ENCODE results near the gene UNK.

Gene UNK

GRCh38 chr17:75784473-75785015 lies at the start of gene UNK:
Gene UNK, plus strand, starts transcription at chr17:75784806. Its CDS starts 75 bp downstream, at chr17:75784881.
- no peaks in the 10 kb centered on the region for H3K27me3 ChIP-seq (ENCODE audit: control insufficient read depth, low read length)
- peaks cover 62% of the 10 kb centered on the region for H3K4me1 ChIP-seq (ENCODE audit: control insufficient read depth, low read length)
- peak within 1 kb of the TSS; percentile 95 for H3K4me2 ChIP-seq (ENCODE audit: low read length)

GRCh38 chr17:75736173-75736835 lies 48.3 kb upstream of the UNK start:
- H3K4me1 ChIP-seq (ENCODE audit: control insufficient read depth, low read length), result peaks cover 17% of the 10 kb centered on the region
- no peaks in the 10 kb centered on the region for H3K27me3 ChIP-seq (ENCODE audit: control insufficient read depth, low read length)
- no peak overlapping the region for H3K4me3 ChIP-seq (ENCODE audit: low read length)
- H3F3A ChIP-seq (ENCODE audit: control insufficient read depth, insufficient read depth), result 0 out of 2 replicates have a peak, but pooled peaks cover 3% of the 10 kb centered on the region
- TF ChIP-seq CTCF (IDR thresholded peaks at IDR 0.05; ENCODE audit: low read depth, low read length, poor library complexity, severe bottlenecking) (no peak), EZH2phosphoT487 (IDR thresholded peaks at IDR 0.05; ENCODE audit: borderline replicate concordance, low read length) (no peak)
- no peaks in the 10 kb centered on the region for H3K9me2 ChIP-seq (replicated peaks; ENCODE audit: control insufficient read depth, low read length)
- no peak overlapping the region for H3K27ac ChIP-seq (ENCODE audit: low read depth, low read length)
- no peak overlapping the region for H3K4me2 ChIP-seq (ENCODE audit: low read length)
- no peaks in the 10 kb centered on the region for H4K20me1 ChIP-seq (ENCODE audit: control insufficient read depth, insufficient read depth, low read depth, low read length)
- H3K36me3 ChIP-seq (ENCODE audit: control insufficient read depth, low read length), result no peaks in the 10 kb centered on the region
- H3K79me2 ChIP-seq (ENCODE audit: control insufficient read depth, low read length), result no peaks in the 10 kb centered on the region
- no peaks in the 10 kb centered on the region for H3K9me3 ChIP-seq (ENCODE audit: control insufficient read depth, insufficient read depth, low read length)

More at GRCh38 chr17:75784473-75785015, at the start of gene UNK:
- peaks cover 57% of the 10 kb centered on the region for H3K79me2 ChIP-seq (ENCODE audit: control insufficient read depth, low read length)
- peaks cover 23% of the 10 kb centered on the region for H3F3A ChIP-seq (ENCODE audit: control insufficient read depth, insufficient read depth)
- peak within 1 kb of the TSS; percentile 95 for H3K4me3 ChIP-seq (ENCODE audit: low read length)
- no peaks in the 10 kb centered on the region for H3K9me3 ChIP-seq (ENCODE audit: control insufficient read depth, insufficient read depth, low read length)
- no peak for TF ChIP-seq CTCF (IDR thresholded peaks at IDR 0.05; ENCODE audit: low read depth, low read length, poor library complexity, severe bottlenecking)
- no peaks in the 10 kb centered on the region for H3K9me2 ChIP-seq (replicated peaks; ENCODE audit: control insufficient read depth, low read length)
- no peaks in the 10 kb centered on the region for H4K20me1 ChIP-seq (ENCODE audit: control insufficient read depth, insufficient read depth, low read depth, low read length)
- peaks cover 24% of the 10 kb centered on the region for H3K36me3 ChIP-seq (ENCODE audit: control insufficient read depth, low read length)
- H3K27ac ChIP-seq (ENCODE audit: low read depth, low read length), result peak within 1 kb of the TSS; percentile 97

- Histone ChIP-seq H3K27ac (ENCODE audit: low read depth, low read length) (no peak overlapping the region), H3K36me3 (ENCODE audit: control insufficient read depth, low read length) (no peaks in the 10 kb centered on the region), H3F3A (ENCODE audit: control insufficient read depth, insufficient read depth) (0 out of 2 replicates have a peak, but pooled peaks cover 3% of the 10 kb centered on the region), H3K4me1 (ENCODE audit: control insufficient read depth, low read length) (peaks cover 17% of the 10 kb centered on the region), H3K4me3 (ENCODE audit: low read length) (no peak overlapping the region), H3K79me2 (ENCODE audit: control insufficient read depth, low read length) (no peaks in the 10 kb centered on the region), H3K9me2 (replicated peaks; ENCODE audit: control insufficient read depth, low read length) (no peaks in the 10 kb centered on the region), H3K9me3 (ENCODE audit: control insufficient read depth, insufficient read depth, low read length) (no peaks in the 10 kb centered on the region), H4K20me1 (ENCODE audit: control insufficient read depth, insufficient read depth, low read depth, low read length) (no peaks in the 10 kb centered on the region), H3K4me2 (ENCODE audit: low read length) (peak overlapping the region; percentile 38), H3K27me3 (ENCODE audit: control insufficient read depth, low read length) (no peaks in the 10 kb centered on the region)
- TF ChIP-seq CTCF (IDR thresholded peaks at IDR 0.05; ENCODE audit: low read depth, low read length, poor library complexity, severe bottlenecking), result no peak
- TF ChIP-seq EZH2phosphoT487 (IDR thresholded peaks at IDR 0.05; ENCODE audit: borderline replicate concordance, low read length), result no peak
These were observed 47.3 kb upstream of the UNK start for GRCh38 chr17:75737133-75737962.

Measured in DOHH2 (cell line).